OCI-LY7 (cell line): Measurements from ENCODE around the gene LIG3.

Source experiments
- CTCF ChIP-seq: fragments of 200-600 bp; sonication (generic); conservative IDR thresholded peaks from 2 replicates; pipeline ENCODE4 v1.5.1; 2014; ENCODE audit warnings: mild to moderate bottlenecking, antibody characterized with exemption, low read length, moderate library complexity, mixed read lengths
- EZH2phosphoT487 ChIP-seq: fragments of 200-600 bp; sonication (generic); IDR thresholded peaks from 2 replicates; pipeline ENCODE4 v1.6.1; 2018; ENCODE audit warnings: low read depth, borderline replicate concordance, mild to moderate bottlenecking, mixed run types, antibody characterized with exemption, low read length, moderate library complexity, mixed read lengths

- TF ChIP-seq CTCF: no peak
- TF ChIP-seq EZH2phosphoT487: no peak
These were observed 50.5 kb downstream of the LIG3 start for GRCh38 chr17:35030780-35031179.
